HS-5 (cell line): ENCODE results near the gene SIGLEC1.

Source experiments
- DNase-seq: peaks from one replicate; pipeline ENCODE4 v3.0.0-alpha.2; 2012; ENCODE audit warnings: low read depth

Gene SIGLEC1

DNA sequence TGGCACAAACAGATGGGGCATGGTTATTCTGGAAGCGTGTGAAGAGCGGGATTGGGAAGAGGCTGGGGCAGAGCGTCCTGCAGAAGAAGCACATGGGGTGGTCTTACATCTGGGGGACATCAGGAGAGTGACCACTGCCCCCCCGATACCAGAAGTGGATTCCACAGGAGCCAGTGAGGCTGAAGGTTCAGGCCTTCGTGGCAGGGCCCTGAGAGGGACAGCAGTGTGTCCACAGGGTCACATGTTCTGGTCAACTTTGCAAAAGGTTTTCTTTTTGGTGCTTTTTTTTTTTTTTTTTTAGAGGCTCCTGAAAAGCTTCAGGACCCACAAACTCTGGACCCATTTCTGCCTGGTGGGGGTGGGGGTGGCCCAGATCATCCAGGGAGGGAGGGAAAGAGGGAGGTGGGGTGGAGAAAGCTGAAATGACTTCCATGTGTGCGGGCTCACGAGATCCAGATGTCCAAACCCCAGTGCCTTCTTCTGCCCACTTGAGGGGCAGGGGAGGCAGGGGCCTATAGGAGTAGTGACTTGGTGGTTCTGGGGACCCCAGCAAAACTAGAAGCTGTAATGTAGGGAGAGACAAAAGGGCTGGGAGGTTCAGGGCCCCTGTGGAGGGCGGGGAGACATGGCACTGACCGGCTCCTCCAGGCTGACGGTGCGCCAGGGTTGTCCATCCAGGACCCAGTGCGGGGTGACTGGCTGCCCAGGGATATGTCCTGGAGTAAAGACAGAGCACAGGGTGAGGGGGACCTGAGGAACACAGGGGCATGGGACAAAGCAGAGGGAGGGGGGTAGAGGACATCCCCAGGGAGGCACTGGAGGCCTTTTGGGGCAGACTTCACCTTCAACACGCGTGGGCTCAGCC is 33.3 kb downstream of the SIGLEC1 start:
- no peak for DNase-seq

DNA sequence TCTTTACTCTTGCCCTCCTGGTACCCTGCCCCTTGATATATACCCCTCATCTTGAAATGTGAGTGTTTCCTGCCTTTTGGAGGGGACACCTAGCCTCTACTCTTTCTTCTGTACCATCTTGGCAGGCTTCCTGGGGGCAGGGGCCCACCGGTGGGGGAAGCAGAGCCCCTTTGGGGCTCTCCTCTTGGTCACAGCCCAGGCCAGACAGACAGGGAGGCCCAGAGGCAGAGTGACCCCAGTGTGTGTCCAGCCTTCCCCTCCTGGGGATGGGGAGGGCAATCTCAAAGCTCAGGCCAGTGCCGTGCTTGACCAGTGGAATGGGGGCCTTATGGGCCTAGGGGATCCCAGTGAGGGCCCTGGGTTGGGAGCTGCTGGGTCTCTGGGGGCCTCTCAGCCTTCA is 34.2 kb downstream of the SIGLEC1 start:
- DNase-seq = no peak

DNA sequence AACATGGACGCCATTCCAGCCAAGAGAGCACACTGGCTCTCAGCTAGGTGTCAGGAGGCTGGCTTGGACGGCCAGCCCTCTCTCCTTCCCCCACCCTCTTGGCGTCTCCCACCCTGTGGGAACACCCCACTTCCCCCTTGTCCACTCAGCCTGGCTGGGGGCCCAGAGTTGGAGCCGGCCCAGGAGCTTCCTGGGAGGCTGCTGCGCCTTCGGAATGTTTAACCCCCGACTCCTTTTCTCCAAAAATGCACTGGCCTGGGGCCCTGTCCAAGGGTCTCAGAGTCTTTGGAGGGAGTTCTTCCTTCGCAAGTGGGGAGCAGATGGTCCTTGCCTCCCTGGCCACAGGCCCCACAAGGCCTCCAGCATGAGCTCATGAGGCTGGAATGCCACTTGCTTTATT is 34.7 kb downstream of the SIGLEC1 start:
- DNase-seq = no peak

DNA sequence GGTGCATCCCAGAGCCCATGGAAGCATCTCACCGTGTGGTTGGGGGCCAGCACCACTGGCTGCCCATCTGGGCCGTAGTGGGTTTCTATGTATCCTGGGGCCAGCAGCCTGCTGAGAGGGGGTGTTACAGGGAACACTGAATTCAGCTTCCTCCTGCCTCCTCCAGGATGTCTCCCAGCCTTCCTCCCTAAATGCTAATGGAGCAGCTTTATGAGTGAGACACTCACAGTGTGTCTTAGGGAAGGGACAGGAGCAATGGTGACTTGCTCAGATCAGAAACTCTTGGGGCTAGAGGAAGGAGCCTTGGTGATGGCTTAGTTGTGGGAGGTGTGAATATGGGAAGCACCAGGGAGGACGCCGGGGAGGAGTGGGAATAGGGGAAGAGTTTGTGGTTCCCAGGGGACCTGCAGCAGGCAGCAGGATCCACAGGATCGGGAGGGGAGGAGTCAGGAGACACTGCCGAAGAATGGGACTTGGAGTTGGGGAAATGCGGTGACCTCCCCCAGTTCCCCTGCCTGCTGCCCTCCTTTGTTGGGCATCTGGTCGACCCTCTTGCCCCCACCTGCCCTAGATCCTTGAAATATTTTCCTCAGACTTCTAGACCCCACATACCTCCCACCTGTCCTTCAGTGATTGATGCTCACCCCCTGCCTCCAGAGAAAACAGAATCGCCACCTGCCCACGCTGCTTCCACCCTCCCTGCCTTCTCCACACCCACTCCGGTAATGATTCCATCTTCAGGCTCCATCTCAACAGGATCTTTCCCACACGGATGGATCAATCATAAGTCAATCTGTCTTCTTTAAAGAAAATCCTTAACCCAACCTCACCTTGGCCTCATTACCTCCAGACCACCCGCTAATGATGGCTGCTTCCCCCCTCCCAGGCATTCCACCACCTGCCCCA is 37.2 kb downstream of the SIGLEC1 start:
- no peak for DNase-seq

DNA sequence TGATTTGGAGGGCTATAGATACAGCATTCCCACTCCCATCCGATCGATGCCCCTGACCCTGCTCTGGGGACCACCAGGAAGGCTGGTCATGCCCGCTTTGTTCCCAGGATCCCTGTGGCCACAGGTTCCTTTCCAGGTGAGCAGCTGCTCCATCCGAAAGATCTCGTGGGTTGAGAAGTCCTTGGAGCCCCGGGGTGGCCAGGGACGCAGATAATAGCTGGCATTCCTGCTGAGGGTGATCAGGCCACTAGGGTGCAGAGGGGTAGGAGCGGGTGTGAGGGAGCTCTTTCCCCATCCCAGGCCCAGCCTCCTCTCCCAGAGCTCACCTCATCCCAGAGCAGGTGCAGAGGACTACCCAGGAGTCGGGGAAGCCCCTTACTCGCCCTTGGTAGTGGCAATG is 38.0 kb downstream of the SIGLEC1 start:
- DNase-seq = no peak

DNA sequence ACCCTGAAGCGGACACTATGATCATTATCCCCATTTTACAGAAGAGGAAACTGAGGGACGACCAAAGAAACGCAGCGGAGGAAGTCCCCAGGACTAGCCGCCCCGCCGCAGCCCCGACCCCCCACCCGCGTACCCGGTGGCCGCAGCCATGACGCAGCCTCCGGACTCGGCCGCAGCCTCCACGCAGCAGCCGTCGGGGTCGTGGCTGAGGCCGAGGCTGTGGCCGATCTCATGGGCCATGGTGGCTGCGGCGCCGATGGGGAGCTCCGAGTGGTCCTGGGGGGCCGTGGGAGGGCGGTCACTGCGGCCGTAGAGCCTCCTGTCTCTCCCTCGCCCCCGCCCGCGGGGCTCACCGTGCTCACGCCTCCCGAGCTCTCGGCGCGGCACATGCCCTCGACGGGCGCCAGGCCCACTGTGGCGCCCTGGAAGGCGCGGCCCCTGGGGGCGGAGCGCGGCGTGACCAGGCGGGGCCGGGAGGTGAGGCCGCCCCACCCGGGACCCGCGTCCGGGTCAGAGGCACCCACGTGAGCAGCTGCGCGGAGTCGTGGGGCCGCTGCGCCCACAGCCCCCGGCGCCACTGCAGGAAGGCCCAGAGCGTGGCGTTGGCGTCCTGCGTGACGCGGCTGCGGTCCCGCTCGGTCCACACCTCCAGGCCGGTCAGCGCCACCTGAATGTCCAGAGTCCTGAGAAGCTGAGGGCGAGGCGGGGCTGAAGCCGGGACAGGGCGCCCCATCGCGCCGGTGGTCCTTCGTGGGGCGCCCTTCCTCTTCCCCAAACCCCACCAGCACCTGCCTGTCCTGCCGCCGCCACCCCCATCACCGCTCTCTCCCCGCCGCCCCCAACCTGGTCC is 39.0 kb downstream of the SIGLEC1 start:
- DNase-seq = no peak

DNA sequence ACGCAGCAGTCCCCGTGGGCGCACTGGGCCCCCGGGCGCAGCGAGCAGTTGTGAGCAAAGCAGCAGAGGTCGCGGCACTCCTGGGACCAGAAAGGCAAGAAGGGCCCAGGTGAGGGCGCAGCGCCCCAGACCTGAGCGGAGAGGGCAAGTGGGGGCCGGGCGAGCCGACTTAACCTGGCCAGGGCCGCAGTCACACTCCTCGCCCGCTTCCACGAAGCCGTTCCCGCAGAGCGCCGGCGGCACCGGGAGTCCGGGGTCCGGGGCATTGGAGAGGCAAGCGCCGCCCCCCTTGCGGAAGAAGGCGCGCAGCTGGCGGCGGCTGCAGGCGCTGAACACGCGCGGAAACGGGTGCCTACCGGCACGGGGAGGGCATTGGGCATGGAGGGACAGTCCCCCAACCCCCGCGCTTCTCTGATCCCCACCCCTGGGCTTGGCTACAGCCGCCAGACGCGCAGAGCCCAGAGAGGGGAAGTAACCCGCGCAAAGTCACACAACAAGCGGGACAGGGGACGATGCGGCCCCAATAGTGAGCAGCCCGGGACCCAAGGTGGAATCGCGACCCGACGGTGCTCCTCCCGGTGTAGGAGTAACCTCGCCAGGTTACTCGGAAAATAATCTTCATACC is 39.7 kb downstream of the SIGLEC1 start:
- no peak for DNase-seq

DNA sequence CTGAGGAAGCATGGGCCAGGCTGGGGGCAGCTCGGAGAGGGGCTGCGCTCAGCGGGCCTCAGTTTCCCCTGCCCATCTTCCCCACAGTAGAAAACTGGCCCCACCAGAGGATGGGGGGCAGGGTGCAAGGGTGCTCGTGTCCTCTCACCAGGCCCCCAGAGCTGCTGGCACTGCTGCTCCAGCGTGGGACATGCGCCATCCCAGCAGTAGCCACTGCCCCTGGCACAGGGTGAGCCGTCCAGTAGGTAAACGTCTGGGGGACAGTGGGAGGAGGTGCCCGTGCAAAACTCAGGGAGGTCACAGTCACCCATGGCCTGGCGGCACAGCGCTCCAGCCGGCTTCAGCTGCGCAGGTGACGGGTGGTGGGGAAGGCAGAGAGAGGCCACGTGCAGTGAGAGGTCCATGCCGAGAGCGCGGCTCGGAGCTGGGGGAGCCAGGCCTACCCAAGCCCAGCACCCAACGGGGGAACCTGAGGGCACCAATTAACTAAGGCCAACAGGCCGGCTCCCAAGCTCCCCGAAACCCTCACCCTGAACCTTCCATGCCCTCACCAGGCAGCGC is 40.3 kb downstream of the SIGLEC1 start:
- no peak for DNase-seq

DNA sequence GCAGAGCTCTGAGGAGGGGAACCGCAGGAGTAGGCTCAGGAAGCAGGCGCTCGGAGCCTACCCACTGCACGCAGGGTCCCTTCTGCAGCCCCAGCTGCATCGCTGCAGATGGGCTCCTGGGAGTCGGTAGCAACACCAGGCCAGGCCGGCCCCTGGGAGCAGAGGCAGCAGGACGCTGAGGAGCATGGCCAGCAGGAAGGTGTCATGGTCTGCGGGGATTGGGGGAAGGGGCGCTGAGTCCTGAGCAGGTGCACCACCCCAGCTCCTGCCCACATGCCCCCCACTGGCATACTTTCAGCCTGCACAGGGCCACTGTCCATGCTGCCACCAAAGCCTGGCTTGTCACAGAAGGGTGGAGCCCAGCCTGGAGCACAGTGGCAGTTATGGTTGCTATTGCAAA is 41.5 kb downstream of the SIGLEC1 start:
- no peak for DNase-seq

DNA sequence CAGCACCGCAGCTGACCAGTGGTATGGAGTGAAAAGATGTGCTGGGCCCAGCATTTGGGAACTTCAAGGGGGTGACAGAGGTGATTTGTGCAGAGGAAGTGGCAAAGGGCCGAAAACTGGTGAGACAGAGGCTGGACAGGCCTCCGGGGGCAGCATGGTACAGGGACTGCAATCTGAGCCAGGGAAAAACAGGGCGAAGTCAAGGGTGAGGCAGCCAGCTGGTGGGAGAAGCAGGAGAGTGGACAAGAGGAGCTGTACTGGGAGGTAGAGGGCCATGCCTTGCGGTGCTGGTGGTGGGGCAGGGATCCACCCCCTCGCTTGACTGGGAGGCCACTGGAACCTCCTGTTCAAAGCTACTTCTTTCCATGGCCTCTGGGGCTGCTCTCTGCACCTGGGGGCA is 41.9 kb downstream of the SIGLEC1 start:
- no peak for DNase-seq

DNA sequence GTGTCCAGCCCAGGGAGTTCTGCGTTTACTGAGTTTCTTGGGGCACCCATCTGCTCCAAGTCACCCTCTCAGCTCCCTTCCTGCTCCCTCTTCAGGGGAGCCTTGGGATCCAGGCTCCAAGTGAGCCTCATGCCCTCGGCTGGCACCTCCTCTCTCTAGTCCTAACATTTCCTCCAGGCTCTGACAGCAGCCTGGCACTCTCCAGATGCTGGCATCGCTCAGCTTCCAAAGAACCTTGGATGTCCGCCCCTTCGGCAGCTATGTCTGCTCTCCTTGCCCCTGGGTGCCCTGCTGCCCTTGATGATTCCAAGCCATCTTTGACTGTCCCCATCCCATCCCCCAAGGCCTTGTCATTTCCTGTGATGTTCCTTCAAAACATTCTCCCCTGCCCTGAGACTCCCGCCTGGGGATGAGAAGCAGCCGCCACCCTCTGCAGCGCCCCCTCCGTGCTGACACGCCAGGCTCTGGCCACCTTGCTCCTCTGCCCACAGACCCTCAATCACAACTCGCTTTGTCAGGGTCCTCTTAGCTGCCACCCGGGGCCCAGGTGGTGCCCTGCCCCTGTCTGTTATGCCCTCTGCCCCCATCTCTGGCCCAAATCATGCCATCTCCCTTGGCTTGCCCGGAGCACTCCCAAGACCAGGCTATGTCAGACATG is 42.6 kb downstream of the SIGLEC1 start:
- no peak for DNase-seq

DNA sequence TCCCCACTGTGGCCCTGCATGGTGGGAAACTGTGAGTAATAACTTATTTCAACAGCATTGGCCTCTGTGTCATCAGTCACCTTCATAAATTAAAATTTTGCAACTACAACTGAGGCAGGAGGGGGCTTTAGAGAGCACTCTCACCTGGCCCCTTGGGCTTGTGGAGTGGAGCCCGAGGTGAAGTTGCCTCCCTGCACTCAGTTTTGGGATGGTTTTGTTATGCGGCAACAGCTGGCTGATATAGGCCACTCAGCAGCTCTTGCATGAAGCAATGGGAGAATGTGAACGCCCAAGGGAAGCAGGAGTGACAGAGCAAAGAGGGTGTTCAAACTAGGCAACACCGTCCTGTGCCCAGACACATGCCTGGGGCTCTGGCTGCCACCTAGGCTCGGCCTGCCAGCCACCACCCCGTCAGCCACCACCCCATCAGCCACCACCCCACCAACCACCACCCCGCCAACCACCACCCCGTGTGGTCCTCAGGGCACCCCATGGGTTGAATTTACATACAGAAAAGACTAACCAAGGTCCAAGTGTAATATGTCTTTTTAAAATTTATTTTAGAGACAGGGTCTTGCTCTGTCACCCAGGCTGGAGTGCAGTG is 44.9 kb downstream of the SIGLEC1 start:
- no peak for DNase-seq

DNA sequence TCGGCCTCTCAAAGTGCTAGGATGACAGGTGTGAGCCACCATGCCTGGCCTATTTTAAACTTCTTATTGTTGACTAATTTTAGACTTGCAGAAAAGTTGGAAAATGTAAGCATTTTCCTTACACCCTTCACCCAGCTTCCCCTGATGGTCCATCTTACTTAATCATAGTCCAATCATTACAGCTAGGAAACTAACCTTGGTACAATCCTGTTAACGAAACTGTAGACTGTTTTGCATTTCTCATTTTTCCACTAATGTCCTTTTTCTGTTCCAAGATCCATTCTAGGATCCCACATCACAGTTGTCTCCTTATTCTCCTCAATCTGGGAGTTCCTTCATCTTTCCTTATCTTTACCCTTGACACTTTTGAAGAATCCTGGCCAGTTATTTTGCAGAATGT is 48.5 kb downstream of the SIGLEC1 start:
- no peak for DNase-seq

DNA sequence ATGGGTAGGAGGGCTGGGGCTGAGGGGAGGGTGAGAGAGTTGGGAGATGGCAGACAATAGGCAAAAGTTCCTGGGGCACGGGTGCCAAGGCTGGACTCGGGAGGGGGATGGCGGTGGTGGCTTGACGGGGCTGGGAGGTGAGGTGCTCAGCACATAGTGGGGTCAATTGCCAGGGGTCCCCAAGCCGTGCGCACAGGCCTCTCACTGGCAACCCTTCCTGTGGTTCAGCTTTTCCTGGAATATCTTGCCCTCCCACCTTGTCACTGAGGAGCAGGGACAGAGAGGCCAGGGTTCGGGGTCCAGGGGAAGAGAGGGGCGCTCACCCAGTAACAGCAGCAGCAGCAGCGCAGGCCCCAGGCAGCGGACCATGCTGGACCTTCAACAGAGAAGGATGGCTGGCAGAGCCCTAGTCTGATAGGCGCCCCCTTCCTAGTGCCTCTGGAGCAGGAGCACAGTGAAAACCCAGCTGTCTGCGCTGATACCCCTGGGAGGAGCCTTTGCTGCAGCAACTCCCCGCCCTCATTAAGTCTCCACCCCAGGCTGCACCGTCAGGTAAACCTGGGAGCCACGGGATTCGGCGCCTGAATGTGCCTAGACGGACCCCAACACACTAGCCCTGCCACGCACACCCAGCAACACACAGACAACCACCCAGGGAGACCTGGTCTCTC is 49.2 kb downstream of the SIGLEC1 start, which contains the start of gene GFRA4:
GFRA4 (minus strand) TSS at position 369 of the 671 bp plus-strand sequence; CDS start at position 369, 0 bp downstream.
- DNase-seq = no peak
